Stimulated activated CD8-positive, alpha-beta memory T cell treated with anti-CD3 and anti-CD28 coated beads, Interleukin-15, amount 100 ng/mL, for 4 hours (primary cell): ENCODE results near the gene SLIT1.

Experiments used
- DNase-seq, 2 donors: peaks; one replicate each; pipeline ENCODE4 v3.0.0-alpha.2; 2020; ENCODE audit warnings: low read depth in 2 of 2

Gene SLIT1

DNA sequence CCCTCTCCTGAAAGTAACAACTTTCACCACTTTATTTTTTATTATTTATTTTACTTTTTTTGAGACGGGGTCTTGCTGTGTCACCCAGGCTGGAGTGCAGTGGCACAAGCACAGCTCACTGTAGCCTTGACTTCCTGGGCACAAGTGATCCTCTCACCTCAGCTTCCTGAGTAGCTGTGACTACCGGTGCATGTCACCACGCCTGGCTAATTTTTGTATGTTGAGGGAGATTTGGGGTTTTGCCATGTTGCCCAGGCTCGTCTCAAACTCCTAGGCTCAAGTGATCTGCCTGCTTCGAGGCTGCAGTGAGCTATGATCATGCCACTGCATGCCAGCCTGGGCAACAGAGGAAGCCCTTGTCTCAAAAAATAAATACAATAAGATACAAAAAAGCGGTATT, 14.9 kb upstream of the SLIT1 start:
- no peak for DNase-seq

DNA sequence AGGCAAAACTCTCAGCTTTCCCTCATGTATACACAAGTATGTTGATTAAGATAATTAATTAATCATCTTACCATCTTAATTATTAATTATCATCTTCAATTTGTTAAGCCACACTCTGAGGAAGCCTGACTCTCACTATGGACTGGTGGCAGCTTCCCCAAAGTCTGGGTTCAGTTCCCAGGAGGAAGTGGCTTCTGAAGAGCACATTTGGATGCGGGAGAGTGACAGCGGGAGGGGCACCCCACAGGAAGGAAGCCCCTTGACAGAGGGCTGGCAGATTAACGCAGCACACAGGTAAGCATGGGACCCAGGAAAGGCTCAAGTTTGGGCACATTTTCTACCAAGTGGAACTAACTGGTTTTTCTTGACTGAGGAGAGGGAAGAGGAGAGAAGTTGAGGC, 13.4 kb upstream of the SLIT1 start:
- DNase-seq, result no peak

DNA sequence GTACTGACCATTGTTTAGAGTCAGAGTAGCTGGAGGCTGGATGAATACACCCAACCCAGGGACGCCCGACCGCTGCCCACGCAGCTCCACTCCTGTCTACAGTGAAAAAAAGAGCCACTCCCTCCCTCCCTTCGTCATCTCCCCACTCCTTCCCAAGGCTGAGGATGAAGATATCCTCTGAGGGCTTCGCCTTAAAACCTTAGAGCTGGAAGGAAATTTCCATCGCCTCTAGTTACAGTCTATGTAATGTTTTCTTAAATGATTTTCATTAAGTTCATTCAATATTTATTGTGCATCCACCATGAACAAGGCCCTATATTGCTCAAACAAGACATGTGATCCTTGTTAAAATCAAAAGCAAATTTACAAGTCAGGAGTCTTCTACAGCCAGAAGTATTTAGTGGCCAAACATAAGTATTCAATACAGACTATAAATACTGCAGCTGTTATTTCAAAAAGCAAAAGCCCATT, 11.3 kb upstream of the SLIT1 start:
- no peak for DNase-seq

DNA sequence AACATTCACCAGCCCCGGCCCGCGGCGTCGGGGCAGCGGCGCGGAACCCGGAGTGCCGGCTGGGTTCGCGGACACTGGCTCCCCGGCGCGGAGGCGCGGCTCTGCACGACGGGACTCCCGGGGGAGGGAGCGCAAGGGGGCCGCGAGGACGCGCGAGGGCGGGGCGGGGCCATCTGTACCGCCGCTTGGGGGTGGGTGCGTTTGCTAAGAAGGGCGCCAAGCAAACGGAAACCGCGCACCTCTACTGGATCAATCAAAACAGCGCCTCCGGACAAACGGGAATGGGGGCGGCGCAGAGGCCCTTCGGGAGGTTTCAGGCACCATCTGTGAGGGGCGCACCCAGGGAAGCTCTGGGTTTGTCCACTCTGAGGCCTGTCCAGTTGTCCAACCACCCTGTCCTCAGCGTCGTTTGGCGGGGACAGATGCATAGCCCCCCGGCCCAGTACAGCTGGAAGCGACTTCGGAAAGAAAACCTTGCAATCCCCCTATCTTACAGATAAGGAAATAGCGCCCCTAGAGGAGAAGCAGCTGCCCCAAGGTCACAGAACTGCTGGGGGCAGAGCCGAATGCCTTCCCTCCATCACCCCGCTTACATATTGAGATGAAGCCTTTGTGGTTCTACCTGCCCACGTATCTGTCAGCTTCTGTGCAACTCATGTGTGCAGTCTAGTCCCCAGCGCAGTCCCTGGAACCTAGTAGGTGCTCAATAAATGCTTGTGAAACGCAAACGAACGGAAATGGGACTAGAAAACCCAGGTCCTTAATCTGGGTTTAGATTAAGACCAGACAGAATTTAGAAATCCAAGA, 10.7 kb upstream of the SLIT1 start:
- DNase-seq, result peak; percentile 36 to 49

DNA sequence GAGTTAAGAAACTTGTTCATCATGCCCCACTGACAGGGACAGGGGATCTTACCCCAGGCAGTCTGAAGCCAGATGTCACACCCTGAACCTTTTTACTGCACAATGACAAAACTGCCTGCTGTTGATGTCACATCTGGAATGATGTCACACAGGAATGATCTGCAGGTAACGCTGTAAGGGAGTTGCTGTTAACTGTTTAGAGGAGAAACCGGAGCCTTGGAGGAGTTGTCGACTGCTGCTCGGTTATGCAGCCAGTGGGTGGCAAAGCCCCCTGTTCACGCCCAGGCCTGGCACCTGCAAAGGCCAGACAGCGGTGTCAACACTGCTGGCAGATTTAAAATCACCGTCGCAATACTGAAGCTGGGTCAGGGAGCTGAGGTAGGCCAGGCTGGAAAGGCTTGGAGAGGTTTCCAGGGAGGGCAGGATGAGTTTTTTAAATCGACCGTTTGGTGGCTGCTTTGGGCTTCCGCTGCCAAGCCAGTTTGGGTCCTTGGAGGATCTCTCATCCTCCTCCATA, 10.0 kb upstream of the SLIT1 start:
- no peak for DNase-seq

DNA sequence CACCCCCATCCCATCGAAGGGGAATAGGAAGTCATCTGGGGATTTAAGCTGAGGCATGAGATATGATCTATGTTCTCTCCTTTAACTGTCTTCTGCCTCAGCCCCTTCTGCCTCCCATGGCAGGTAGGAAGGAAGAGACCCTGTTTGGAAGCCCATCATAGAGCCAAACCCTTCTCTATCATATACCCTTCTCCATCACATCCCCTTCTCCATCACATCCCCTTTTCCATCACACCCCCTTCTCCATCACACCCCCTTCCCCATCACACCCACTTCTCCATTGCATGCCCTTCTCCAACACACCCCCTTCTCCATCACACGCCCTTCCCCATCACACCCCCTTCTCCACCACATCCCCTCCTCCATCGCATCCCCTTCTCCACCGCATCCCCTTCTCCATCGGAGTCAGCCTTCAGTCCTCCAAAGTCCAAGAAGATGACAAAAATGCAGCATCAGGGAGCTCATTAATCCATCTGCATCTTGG, 7.2 kb upstream of the SLIT1 start:
- no peak for DNase-seq

DNA sequence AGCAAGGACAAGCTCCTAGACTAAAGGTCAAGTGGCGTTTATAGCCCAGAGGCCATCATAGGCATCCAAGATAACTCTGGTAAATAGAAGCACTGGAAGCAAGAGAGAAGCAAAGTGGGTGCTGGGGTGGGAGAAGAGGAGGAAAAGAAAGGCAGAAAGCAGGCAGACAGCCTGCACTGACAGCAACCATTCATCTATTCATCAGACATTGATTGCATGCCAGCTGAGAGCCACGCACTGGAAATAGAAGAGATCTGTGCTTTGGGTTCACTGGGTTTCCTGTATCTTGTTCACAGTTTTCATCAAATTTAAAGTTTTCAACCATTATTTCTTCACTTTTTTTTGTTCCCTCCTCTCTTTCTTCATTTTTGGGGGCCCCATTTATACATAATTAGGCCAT, 4.7 kb upstream of the SLIT1 start:
- no peak for DNase-seq

DNA sequence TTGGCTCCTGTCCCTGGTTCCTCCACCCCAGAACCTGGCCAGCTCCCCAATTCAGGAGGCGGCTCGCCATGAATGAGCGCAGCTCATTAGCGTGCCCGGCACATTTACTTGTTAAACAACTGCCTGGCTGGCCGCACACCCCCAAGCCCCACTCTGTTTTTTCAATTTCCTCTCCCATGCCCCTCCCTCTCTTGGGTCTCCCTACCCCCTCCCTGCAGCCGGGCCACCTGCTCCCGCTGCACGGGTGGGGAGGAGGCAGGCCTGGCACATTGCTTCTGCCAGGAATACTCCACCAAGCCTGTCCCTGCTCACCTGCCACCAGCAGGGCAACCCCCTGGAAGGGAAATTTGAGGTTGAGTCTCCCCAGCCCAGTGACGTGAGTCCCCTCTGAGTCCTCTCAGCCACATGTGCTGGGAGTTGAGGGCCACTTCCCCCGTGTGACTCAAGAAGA, 2.5 kb upstream of the SLIT1 start:
- DNase-seq, result no peak

DNA sequence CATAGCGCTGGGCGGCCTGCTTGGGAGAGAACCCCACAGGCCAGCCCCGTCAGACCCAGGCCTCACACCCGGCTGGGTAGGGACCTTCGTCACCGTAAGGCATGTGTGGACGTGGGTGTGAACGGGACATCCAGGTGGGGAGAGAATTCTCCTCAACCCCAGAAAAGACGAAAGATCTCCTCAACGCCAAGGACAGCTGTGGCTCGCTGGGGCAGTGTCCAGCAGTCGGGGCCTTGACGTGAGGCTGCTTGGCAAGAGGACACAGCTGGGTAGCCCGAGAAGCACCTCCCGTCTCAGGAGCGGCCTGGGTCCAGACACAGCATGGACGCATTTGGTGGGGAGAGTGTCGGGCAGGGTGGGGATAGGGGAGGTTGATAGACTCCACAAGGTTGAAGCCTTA, 1.2 kb upstream of the SLIT1 start:
- no peak for DNase-seq

DNA sequence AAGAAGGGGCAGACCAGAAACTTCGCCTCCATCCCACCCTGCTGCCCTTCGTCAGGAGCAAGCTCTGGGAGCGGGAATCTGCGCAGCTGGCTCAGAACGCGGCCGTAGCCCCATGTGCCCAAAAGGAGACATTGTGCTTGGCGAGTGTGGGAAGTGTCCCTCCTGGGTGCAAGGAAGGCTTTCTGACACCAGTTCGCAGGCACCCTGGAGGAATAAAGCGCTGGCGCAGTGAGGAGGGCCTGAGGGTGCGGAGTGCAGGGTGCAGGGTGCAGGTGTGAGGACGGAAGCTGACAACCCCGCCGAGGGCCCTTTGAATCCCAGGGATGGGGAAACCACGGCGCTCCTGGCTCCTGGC, 811 bp downstream of the SLIT1 start:
- DNase-seq, result no peak

DNA sequence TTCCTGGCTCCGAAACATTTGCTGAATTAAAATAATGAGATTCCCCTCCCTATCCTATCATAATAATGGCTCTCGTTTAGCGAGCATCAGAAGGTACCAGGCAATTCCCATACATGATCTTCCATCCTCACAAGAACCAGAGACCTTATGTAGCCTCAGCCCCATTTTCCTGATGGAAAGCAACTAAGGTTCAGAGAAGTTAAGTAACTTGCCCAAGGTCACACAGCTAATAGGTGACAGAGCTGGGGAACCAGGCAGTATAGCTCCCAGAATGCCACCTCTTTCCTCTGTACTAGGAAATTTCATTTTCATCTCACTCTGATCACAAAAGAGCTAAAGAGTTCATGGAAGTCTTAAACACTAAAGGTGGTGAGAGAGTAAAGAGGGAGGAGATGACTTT, 2.4 kb downstream of the SLIT1 start:
- DNase-seq, result no peak

DNA sequence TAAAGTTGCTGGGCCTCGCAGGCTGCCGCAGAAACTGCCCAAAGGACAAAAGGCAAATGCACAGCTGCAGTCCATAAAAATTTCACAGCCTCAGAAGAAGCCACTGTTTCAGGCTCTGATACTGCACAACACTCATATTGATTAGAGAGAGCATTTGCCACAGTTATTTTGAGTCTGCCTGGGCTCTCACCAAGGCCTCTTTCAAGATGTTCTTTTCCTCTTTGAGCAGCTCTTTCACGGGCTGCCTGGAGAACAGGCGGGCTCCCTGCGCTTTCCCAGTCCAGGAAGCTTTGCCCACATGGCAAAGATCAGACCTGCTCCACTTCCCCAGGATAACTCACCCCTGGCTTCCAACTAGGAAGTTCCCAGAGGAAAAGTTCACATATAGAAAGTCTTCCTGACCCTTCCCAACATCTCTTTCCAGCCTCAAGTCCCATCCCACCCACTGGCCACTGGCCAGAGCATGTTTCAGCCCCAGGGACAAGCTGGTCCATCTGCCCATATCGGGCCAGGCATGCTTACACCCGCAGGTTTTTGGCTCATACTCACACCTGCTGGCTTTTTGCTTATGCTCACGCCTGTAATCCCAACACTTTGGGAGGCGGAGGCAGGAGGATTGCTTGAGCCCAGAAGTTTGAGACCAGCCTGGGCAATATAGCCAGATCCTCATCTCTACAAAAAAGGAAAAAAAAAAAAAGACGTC, 3.3 kb downstream of the SLIT1 start:
- DNase-seq, result no peak

DNA sequence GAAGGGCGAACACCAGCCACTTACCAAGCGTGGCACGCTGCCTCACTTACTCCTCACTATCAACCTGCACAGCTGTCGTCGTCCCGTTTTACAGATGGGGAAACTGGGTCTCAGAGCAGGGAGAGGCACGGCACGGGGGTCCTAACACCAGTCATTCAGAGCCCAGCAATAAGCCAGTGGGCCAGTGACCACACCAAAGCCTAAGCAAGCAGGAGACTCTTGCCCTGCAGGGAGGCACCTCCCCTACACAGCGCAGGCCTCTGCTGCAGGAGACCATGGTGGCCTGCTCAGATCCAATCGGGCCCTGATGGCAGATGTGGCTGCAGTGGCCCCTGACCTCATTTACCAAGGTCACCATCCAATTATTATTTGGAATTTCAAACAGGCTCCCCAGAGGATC, 4.8 kb downstream of the SLIT1 start:
- no peak for DNase-seq

DNA sequence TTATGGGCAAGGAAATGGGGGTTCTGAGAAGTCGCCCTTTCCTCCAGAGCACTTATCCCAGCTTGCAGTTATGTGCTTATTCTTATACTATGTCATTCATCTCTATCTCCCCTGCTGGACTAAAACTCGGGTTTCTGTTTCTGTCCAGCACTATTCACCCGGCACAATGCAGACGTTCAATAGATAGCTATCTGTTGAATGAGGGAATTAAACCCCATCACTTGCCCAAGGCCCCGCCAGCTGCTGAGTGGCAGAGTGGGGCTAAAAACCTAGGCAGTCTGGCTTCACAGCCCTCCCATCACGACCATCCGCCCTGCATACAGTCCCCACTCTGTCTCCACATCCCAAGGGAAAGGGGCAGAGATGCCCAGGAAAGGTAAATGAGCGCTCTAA, 5.4 kb downstream of the SLIT1 start:
- no peak for DNase-seq

DNA sequence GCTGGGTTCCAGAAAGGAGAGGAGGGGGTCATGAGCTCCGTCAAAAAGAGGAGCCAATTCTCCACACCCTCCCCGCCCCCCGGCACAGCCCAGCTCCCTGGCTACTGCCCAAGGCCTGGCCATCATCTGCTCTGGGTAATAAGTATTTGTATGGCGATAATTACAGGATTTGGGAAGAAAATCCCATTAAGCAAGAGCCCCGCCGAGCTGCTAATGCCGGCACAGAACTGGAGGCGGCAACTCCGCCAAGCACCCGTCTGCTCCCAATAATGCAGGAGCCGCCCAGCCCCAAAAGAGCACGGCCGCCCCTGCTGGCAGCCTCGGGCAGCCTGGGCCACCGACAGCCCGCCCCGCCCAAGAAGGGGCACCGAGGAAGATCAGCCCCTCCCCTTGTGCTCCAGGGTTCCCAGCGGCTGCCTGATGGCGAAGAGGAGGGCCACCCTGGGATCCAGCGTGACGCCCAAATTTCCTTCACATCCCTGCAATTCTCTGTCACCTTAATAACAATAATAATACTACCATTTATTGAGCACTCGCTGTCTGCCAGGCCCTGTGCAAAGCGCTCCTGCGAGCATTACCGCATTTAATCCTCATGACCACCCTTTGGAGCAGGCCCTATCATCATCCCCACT, 5.9 kb downstream of the SLIT1 start:
- DNase-seq, result no peak

DNA sequence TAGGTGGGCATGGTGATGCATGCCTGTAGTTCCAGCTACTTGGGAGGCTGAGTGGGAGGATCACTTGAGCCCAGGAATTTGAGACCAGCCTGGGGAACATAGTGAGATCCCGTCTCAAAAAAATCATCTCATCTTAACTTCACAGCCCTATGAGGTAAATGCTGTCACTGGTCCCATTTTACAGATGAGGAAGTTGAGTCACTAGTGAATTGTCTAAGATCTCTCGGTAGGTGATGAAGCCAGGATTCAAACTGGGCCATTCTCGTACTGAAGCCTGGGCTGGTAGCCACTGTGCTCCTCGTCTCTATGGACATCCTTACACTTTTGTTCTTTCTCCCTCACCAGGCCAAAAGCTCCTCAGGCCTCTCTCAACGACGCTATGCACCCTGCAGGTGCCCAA, 6.4 kb downstream of the SLIT1 start:
- no peak for DNase-seq

DNA sequence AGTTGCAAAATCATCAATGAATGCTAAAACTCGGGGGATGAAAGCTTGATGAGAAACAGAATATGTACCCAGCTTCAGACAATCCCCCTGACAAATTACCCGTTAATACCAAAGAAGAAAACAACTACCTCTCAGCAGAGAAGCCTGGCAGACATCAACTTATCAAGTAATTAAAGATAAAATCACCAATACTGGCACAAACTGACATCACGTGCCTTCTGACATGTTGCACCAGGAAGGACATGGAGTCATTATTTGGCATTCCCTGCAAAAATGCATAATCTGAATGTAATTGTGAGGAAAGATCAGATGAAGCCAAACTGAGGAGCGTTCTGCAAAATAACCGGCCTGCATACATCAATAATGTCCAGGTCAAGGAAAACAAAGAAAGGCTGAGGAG, 7.7 kb downstream of the SLIT1 start:
- DNase-seq, result no peak

DNA sequence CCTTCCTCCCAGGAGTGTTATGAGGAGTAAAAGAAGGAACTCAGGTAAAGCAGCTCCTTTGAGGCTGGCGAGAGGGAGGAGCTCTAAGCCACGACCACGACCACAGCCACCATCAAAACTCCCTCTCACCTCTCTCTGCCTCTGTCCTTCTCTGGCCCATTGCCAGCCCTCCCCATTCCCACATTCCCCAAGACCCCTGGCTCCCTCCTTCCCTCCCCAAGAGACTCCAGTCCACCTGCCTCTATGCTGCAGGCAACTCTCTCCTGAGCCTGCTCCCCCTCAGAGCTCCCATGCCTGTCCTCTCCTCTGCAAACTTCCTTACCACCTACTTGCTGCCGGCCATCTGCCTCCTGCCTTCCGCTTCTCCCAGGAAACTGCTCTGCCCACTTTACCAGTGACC, 9.5 kb downstream of the SLIT1 start:
- no peak for DNase-seq

DNA sequence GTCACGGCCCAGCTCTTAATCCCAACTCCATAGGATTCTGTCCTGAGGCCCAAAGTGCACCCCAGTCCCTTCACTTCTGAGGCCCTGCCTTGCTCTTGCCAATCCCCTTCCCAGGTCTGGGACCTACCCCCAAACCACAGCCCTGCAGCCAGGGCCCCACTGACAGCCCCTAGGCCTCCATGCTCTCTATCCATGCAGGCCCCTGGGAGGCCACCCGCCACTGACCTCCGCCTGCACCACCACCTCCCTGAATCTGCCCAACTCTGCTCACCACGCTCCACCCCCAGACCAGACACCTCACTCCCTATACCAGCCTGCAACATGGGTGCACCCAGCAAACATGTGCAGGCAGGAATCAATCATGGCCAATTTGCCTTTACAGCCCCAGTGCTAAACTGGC, 10.2 kb downstream of the SLIT1 start:
- no peak for DNase-seq

DNA sequence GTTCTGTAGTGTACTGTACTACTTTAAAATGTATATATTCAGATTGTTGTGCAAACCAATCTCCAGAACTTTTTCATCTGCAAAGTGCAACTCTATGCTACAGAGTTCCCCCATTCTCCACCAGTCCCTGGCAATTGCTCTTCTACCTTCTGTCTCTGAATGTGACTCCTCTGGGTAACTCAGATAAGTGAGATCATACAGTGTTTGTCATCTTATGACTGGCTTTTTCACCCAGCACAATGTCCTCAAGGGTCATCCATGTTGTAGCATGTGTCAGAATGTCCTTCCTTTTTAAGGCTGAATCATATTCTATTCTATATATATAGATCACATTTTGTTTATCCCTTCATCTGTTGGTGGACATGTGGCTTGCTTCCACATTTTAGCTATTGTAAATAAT, 10.8 kb downstream of the SLIT1 start:
- no peak for DNase-seq

DNA sequence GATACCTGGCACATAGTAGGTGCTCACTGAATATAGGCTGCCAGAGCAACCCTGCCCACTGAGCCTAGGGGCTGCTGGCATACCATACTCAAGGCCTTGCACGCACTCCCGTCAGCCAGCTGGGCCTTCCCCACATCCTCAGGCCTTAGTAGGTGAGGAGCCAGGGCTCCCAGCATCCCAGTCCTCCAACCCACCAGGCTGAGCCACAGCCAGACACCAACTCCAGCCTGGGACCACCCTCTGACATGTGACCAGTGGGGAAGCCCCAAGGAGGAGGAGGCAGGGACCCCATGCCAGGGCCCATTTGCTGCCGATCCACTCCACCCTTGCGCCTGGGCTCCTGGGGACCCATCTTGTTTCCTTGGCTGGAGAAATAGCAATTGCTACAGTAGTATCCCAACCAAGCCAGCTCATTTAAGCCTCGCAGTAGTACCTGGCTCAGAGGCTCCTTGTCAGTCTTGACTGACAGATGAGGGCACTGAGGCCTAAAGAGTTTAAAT, 11.4 kb downstream of the SLIT1 start:
- no peak for DNase-seq

DNA sequence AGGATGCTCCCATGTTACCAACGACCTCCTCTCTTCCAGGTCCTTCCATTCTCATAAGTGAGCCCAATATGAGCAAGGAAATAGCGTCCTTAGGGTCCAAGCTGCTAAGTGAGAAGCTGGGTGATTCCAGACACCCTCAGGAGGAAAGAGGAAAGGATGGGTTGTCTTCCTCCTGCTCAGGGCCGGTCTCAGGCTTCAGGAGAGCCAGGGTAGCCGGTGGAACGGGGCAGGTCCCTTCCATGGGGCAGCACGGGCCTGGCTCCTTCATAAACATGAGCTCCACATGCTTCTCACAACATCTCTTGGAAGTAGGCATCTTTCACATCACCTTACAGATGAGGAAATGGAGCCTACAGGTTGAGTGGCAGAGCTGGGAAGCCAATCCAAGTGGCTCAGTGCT, 12.7 kb downstream of the SLIT1 start:
- no peak for DNase-seq
